ENCODE results near the gene TAF9B. TPM values are rescaled to one million over a fixed set of nuclear protein-coding genes. Genes with fewer than 3 reads are reported as not detected.
"Not testable (repeated sequence)": the region's sequence is repeated elsewhere in the genome, so short reads cannot be mapped to it uniquely, and the experiment has no call there.

TAF9B gene
- total RNA-seq, 1 experiment from 2014 or later = 48.2 TPM

DNA sequence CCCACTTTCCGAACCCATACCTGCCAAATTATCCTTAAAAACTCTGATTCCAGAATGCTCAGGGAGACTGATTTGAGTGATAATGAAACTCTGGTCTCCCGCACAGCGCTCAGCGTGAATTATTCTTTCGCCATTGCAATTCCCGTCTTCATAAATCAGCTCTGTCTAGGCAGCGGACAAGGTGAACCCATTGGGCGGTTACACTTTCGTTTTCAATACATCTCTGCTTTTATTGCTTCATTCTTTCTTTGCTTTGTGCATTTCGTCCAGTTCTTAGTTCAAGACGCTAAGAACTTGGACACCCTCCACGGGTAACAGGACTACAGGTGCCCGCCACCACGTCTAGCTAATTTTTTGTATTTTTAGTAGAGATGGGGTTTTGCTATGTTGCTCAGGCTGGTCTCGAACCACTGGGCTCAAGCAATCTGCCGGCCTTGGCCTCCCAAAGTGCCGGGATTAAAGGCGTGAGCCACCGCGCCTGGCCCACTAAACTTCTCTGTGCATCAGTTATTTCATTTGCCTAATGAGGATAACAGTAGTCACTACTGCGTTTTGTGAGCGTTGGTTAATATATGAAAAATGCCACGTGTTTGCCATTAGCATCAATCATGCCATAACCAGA is 36.3 kb downstream of the TAF9B start:
- Histone ChIP-seq H3K4me1 (no peaks in the 10 kb centered on the region), H3K9me3 (replicated peaks) (no peaks in the 10 kb centered on the region), H3K4me3 (peak overlapping the region; percentile 82), H3K36me3 (no peaks in the 10 kb centered on the region), H3K27ac (peak overlapping the region; percentile 58), H3K27me3 (no peaks in the 10 kb centered on the region)
- no peak for DNase-seq

- no peaks in the 10 kb centered on the region for H3K9me3 ChIP-seq (replicated peaks)
- no peaks in the 10 kb centered on the region for H3K27me3 ChIP-seq
- H3K4me3 ChIP-seq = no peak overlapping the region
- no peaks in the 10 kb centered on the region for H3K4me1 ChIP-seq
- H3K36me3 ChIP-seq = no peaks in the 10 kb centered on the region
- no peak overlapping the region for H3K27ac ChIP-seq
- DNase-seq = no peak
Measured at GRCh38 chrX:78102091-78102490, 37.4 kb downstream of the TAF9B start.

GRCh38 chrX:78098108-78098507 is 41.3 kb downstream of the TAF9B start:
- Histone ChIP-seq H3K4me3 (no peak overlapping the region), H3K4me1 (no peaks in the 10 kb centered on the region), H3K9me3 (replicated peaks) (no peaks in the 10 kb centered on the region), H3K27me3 (no peaks in the 10 kb centered on the region), H3K36me3 (no peaks in the 10 kb centered on the region), H3K27ac (no peak overlapping the region)
- no peak for DNase-seq

- DNase-seq = peak; percentile 48 to 58
- Histone ChIP-seq H3K27me3 (no peaks in the 10 kb centered on the region), H3K4me3 (no peak overlapping the region), H3K27ac (no peak overlapping the region), H3K9me3 (replicated peaks) (no peaks in the 10 kb centered on the region), H3K4me1 (no peaks in the 10 kb centered on the region), H3K36me3 (no peaks in the 10 kb centered on the region)
Measured at GRCh38 chrX:78092296-78092695, 47.2 kb downstream of the TAF9B start.

DNA sequence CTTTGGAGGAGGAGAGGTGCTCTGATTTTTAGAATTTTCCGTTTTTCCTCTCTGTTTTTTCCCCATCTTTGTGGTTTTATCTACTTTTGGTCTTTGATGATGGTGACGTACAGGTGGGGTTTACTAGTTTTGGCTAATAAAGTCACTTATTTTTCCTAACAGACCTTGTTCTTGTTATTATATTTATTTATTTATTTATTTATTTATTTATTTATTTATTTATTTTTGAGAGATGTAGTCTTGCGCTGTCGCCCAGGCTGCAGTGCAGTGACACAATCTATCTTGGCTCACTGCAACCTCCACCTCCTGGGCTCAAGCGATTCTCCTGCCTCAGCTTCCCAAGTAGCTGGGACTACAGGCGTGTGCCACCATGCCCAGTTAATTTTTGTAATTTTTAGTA is 58.0 kb downstream of the TAF9B start:
- H3K4me3 ChIP-seq; H3K4me1 ChIP-seq; H3K36me3 ChIP-seq; H3K9me3 ChIP-seq (replicated peaks); DNase-seq; H3K27ac ChIP-seq; H3K27me3 ChIP-seq: not testable (repeated sequence)

Other genes starting within 250 kb of the TAF9B start
- 60.7 and 72.2 TPM in 2 replicates for gene MAGT1, start 244.2 kb downstream of the TAF9B start, total RNA-seq (2014; rRNA removed; shearing (Covaris generic))
- gene COX7B, start 240.2 kb downstream of the TAF9B start, total RNA-seq (2014; rRNA removed; shearing (Covaris generic)) = 541 and 548 TPM in 2 replicates
- gene ATP7A, start 229.0 kb downstream of the TAF9B start, total RNA-seq (2014; rRNA removed; shearing (Covaris generic)) = 9.6 and 10.5 TPM in 2 replicates
- gene PGAM4, start 170.0 kb downstream of the TAF9B start, total RNA-seq (2014; rRNA removed; shearing (Covaris generic)) = not detected in 2 replicates
- gene PGK1, start 35.4 kb downstream of the TAF9B start, total RNA-seq (2014; rRNA removed; shearing (Covaris generic)) = 354 and 408 TPM in 2 replicates
- gene CYSLTR1, start 188.0 kb upstream of the TAF9B start, total RNA-seq (2014; rRNA removed; shearing (Covaris generic)) = 0.13 and 0.36 TPM in 2 replicates